NOMO-1 (cell line): Measurements from ENCODE around the gene MT1HL1.
"Not testable (repeated sequence)": the region's sequence is repeated elsewhere in the genome, so short reads cannot be mapped to it uniquely, and the experiment has no call there.

Experiments
- DNase-seq, 2 experiments: peaks; one replicate each; lab custom pipeline; 2025; ENCODE audit not compliant: unreplicated experiment in 2 of 2; lab: John Stamatoyannopoulos, UW

MT1HL1 gene

DNA sequence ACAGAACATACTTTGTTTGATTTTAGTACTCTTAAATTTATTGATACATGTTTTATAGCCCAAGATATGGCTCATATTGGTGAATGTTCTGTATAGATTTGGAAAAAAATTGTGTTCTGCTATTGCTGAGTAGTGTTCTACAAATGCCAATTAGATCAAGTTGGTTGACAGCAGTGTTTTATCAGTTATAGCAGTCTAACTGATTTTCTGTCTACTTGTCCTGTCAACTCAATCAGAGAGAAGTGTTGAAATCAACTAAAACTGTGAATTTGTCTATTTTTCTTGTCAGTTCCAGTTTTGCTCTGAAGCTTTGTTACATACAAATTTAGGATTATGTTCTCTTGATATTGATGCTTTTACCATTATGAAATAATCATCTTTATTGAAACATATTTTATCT, 14.7 kb upstream of the MT1HL1 start:
- no peak for DNase-seq

DNA sequence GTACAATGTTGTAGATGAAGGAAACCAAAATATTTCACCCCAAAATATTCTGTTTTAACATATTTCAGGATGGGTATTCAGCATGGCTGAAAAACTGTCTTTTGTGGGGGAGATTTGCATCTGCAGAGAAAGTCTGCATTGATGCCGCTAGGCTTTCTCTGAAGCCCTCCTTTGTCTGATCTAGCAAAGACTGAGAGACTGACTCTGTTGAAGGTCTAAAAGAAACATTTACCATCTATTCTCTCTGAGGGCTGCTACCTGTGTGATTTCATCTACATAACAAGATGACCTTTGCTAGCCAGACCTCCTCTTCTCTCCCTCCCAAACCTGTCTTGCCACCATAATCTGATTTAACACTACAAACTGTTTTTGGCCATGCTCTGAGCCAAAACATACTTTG, 12.4 kb upstream of the MT1HL1 start:
- no peak for DNase-seq

DNA sequence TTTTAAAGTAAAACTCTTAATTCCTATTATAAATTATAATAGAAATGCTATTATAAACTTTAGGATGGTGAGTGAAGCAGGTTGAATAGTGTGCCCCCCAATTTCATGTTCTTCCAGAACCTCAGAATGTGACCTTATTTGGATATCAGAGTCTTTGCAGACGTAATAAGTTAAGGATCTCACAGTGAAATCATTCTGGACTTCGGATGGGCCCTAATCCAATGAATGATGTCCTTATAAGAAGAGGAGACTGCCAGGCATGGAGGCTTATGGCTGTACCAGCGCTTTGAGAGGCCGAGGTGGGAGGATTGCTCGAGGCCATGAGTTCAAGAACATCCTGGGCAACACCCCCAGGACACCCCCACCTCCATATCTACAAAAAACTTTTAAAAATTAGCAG, 9.4 kb upstream of the MT1HL1 start:
- no peak for DNase-seq

DNA sequence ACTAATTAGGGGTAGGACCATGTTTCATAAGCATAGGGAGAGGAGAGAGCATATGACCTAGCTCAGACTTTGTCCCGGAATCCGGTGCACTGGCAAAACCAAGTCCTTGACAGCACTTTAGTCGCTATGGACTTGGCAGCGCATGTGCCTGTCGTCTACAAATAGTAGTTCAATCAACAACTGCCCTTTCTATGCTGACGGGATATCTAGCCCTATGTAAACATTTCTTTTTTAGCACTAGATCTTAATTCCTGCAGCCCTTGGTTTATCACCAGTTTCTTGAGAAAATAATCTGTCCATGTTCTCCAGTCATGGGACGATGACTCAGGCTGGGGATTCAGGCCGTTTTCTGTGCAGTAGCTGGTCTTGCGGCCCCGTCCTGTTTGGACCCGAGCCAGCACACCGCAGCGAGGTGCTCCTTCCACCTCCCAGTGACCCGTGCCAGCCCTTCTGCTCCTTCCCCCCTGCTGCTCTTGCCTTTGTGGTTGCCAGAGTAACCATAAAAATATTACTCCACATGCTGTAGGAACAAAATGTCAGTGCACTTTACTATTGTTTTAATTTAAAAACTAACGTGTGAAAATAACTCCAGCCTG, 8.6 kb upstream of the MT1HL1 start:
- DNase-seq = no peak

DNA sequence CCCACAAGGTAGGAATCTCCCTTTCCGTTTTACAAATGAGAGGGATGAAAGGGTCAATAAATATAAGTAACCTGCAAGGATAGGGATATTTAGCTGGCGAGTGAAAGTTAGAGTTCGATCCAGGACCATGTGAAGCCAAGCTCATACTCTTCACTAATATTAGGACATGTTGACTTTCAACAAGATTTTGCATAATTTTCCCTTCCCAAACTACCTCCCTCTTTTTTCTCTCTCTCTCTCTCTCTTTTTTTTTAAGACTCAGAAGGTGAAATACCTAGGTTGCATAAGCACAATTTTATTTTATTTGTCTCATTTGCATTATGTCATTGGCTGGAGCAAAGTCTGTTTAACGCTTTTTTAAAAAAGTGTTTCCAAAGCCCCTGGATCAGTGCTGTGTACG, 8.1 kb upstream of the MT1HL1 start:
- DNase-seq = no peak

DNA sequence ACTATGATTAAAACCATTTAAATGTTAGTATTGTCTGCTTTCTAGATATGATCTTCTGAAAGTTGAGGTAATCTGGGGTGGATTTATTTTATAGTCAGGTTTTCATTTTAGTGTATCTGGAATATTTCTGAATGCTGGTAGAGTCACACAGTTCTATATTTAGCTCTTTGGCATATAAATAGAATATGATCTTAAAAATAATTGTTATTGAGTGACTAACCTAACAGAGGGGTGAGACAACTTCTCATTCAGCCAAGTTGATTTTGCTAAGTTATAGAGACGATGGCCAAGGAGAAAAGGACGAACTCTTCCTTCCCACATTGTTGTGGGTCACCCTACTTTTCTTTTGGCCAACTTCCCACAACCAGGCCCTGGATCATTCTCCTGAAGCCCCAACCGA, 7.2 kb upstream of the MT1HL1 start:
- no peak for DNase-seq

DNA sequence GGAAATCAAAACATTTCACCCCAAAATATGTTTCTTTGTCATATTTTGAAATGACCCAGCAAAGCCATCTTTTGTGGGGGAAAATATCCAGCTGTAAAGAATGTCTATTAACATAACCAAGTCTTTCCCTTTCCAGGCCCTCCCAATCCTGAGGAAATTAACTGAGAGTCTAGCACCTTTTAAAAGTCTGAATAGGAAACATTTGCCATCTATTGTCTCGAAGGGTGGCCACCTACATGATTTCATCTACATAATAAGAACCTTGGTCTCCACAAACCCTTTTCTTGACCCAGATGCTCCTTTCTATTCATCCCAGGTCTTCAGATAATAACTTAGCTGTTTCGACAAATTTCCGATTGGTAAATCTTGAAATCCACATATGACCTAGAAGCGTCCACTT, 5.4 kb upstream of the MT1HL1 start:
- DNase-seq = no peak

DNA sequence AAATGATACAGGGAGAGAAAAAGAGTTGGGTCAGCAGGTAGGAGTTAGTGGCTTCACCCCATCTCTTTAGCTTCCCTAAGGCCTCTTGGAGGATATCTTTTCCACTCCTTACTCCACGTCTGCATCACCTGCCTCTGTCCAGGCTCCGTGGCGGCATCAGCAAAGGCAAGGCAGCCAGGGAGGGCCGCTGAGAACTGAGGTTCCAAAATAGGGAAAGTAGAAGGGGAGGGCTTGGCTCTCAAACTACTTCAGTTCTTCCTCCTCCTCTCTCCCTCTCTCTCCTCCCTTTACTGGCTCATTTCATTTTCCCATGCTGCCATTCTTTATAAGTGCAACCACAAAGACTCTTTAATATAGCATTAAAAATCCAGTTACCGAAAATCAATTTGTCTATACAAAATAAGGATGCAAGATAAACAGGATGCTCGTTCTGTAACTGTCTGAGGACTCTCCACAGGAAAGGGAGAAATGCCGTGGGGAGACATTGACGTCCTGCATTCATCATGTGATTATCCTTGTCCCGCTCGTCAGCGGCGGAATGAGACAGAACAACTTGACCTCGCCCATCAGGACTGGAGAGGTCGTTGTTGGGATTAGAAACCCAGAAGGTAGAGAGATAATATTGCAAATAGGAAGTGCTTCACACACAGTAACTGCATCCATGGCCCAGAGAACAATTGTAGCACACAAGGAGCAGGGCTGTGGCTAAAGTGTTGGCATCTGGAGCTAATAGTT, 3.1 kb upstream of the MT1HL1 start:
- DNase-seq = no peak

DNA sequence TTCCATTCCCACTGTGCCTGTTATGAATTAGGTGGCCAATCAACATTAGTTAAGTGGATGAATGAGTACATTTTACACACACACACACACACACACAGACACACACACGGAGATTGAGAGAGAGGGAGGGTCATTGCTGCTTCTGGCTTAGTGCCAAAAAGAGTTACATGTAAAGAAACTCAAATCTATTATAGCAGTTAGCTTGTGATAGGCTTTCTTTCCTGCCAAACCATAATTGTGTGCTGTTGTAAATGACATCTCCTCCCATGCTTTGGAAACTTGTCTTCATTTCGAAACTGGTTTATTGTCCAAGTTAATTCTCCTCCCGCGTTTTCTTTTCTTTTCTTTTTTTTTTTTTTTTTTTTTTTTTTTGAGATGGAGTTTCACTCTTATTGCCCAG, 1.4 kb upstream of the MT1HL1 start:
- DNase-seq = no peak

DNA sequence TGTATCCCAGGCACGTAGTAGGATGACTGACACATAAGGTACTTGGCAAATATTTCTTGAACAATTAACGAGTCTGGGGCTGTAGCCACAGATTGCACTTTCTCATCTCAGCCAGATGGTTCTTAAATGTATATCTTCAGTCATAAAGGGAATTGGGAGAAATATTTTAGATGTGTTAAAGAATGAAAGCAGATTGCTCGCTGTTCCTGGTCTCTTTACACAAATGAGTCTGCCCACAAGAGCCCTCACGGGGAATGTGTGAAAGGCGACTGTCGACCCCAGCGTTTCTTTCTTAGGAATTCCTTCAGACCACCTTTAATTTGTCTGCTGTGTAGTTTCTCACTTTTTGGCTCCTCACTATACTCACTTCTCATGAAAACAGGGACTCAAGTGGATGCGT, 725 bp downstream of the MT1HL1 start:
- DNase-seq = no peak

DNA sequence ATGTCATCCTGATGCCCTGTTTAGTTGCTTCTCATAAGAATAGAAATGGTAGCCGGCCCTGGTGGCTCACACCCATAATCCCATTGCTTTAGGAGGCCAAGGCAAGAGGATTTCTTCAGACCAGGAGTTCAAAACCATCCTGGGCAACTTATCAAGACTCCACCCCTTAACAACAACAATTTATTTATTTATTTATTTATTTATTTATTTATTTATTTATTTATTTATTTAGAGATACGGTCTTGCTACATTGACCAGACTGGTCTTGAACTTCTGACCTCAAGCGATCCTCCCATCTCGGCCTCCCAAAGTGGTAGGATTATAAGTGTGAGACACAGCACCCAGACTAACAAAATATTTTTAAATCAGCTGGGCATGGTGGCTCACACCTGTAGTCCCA, 4.0 kb downstream of the MT1HL1 start:
- DNase-seq = no peak

DNA sequence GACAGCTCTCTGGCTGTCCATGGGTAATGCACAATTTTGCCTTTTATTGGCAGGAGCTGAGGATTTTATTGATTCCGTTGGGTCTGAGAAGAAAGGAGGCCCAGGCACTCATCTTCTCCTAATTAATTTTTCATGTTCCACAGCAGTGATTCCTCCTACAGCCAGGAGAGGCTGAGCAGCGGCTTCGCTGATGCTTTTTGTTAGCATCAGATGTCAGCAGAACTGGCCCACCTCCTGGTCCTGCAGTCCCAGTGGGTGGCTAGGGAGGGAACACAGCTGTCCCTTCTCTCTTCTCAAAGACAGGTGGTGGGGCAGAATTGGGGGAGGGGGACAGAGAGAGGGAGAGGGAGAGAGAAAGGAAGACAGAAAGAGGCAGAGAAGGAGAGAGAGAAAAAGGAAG, 5.7 kb downstream of the MT1HL1 start:
- no peak for DNase-seq

DNA sequence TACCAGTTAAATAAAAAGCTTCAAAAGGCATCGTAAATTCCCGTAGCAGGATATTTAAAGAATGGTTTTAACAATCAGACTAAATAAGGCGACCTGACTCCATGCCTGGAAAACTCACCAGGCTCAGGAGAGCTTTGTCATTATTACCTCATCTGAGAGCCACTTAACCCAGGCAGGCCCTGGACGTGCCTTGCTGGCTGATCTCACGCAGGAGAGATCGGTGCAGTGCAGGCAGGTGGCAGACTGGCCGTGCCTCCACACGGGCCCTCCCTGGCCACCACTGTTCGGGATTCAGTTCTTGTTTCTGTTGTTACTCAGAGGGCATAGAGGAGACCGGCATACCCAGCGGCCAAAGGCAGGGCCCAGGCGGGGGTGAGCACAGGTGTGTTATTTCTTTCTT, 6.4 kb downstream of the MT1HL1 start:
- no peak for DNase-seq

DNA sequence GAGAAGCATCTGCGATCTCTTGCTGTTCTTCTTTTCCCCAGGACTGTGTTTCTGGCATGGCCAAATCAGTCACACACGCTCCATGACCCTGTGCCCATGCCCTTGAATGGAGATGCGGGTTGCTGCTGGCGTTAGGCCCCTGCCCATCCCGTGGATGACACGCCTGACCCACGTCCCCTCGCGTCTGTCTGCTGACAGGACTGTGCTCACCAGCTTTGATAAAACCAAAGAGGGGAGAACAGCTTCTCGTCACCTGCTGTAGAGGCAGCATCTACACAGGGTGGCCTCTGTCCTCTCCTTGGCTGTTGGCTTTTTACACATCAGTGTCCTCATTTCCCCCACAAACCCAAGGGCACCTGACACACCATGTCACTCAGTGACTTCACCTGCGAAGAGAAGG, 6.9 kb downstream of the MT1HL1 start:
- DNase-seq = no peak

DNA sequence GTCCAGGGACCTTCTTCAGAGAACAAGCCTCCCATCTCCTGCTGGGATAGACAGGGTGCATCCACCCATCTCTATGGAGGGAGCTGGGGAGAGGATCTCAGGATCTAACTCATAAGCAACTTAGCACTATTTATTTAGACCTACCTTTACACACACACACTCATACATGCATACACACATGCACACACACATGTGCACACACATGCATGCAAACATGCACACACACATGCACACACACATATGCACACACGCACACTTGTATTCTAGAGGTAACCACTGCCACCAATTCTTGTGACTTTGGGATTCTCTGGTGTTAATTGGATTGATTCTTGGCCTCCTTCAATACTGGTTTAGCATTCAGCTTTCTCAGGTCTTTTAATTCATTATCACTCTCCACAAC, 9.8 kb downstream of the MT1HL1 start:
- no peak for DNase-seq

DNA sequence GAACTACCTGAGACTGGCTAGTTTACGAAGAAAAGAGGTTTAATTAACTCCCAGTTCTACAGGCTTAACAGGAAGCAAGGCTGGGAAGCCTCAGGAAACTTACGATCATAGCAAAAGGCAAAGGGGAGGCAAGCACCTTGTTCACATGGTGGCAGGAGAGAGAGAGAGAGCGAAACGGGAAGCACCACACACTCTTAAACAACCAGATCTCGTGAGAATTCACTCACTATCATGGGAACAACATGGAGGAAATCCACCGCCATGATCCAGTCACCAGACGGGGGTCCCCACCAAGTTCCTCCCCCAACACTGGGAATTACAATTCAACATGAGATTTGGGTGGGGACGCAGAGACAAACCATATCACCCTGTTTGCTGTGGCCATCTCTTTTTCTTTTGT, 11.8 kb downstream of the MT1HL1 start:
- no peak for DNase-seq

DNA sequence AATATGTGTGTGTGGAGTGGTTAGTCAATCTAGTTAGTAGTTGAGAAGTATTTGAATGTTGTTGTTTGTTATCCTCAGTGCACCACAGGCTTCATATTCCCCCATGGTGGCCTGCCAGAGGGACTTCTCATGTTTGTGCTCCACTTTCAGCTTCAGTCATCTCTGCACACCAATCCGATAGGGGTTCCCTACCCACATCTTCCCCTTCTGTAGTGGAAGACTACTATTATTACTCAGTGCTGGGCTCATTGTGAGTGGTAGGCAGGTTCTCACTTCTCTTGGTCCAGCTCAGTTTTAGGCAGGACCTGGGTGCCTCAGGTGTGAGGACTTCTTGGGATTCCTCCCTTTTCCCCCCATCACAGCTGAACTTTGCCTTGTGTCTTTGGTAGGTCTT, 14.2 kb downstream of the MT1HL1 start:
- no peak for DNase-seq

DNA sequence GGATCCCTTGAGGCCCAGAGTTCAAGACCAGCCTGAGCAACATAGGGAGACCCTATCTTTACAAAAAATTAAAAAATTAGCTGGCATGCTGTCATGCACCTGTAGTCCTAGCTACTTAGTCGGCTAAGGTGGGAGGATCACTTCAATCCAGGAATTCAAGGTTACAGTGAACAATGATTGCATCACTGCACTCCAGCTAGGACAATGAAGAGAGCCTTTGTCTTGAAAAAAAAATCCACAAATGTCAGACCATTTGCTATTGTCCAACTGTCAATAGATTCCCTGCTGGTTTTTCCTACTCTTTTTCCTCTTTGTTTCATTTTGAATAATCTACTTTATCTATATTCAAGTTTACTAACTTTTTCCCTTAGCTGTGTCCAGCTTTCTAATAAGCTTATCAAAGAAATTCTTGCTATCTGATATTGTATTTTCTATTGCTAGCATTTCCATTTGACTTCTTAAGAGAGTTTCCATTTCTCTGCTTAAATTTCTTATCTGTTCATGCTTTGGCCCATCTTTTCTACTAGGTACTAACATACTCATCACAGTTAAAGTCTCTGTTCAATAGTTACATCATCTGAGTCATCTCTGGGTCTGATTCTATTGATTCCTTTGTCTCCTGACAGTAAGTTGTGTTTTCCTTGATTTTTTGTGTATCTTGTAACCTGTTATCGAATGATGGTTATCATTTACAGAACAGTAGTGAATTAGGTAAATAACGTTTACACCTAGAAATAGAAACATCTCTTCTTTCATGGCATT, 14.8 kb downstream of the MT1HL1 start:
- DNase-seq = no peak

DNA sequence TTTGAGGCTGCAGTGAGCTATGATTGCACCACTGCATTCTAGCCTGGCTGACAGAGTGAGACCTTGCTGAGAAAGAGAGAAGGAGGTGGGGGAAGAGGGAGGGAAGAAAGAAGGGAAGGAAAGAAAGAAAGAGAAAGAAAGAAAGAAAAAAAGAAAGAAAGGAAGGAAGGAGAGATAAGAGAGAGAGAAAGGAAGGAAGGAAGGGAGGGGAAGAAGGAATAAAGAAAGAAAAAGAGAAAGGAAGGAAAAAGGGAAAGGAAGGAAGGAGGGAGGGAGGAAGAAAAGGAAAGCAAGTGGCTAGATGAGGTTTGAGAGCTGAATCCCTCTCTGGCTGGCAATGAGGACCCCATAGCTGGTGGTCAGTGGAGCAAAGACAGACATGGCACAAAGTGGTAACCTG, 20.4 kb downstream of the MT1HL1 start:
- DNase-seq = no peak

DNA sequence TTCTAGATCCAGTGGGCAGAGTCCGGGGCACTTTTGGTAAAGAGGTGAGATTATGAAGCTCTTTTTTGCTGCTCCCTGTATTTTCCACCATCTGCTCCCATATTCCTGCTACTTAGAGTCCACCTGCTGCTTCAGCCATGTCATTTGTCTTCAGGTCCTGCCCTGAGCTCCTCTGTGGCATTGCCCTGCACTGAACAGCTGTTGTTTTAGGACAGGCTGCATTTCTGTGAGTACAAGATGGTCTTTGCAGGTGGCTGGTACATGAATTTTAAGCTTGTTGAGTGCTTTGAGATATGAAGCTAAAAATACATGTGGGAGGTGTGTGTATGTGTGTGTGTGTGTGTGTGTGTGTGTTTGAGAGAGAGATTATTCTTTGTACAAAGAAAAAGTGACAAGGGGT, 21.9 kb downstream of the MT1HL1 start:
- DNase-seq = no peak

DNA sequence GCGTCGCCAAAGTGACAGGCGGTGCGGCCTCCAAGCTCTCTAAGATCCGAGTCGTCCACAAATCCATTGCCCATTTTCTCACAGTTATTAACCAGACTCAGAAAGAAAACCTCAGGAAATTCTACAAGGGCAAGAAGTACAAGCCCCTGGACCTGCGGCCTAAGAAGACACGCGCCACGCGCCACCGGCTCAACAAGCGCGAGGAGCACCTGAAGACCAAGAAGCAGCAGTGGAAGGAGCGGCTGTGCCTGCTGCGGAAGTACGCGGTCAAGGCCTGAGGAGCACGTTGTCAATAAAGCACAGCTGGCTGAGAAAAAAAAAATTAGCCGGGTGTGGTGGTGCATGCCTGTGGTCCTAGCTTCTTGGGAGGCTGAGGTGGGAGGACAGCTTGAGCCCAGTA, 22.8 kb downstream of the MT1HL1 start:
- DNase-seq = not testable (repeated sequence)

DNA sequence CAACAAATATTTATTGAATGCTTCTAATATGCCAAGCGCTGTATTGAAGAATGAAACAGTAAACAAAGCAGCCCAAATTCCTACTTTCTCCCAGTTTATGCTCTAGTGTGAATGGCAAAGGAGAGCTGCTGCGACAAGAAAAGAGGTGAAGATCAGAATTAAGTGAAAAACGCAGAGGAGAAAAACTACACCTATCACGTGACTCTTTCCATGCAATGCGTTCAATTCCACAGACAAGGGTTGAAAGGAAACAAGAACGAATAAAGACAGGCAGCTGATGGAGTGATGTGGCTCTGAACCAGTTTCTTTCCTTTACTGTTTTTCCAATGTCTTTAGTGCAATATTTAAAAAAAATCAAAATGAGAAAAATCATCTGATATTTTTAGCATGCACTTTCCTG, 23.6 kb downstream of the MT1HL1 start:
- no peak for DNase-seq
